HEK293T (cell line): ENCODE measurements around the gene GPRC5C.

Experiments used
- ARNT ChIP-seq: fragments of 450-650 bp; IDR thresholded peaks from 2 replicates; pipeline ENCODE4 v1.6.1; 2017; ENCODE audit warnings: mild to moderate bottlenecking
- FOXM1 ChIP-seq: fragments of 450-650 bp; IDR thresholded peaks from 2 replicates; pipeline ENCODE4 v1.6.1; 2017; ENCODE audit warnings: mild to moderate bottlenecking, borderline replicate concordance
- LEF1 ChIP-seq: fragments of 450-650 bp; IDR thresholded peaks from 2 replicates; pipeline ENCODE4 v1.6.1; 2017; ENCODE audit warnings: mild to moderate bottlenecking, borderline replicate concordance
- NFRKB ChIP-seq: fragments of 450-650 bp; IDR thresholded peaks from 2 replicates; pipeline ENCODE4 v1.6.1; 2016; ENCODE audit warnings: mild to moderate bottlenecking, moderate library complexity
- PKNOX1 ChIP-seq: fragments of 450-650 bp; IDR thresholded peaks from 2 replicates; pipeline ENCODE4 v1.6.1; 2016
- SP1 ChIP-seq: fragments of 450-650 bp; IDR thresholded peaks from 2 replicates; pipeline ENCODE4 v1.6.1; 2017
- SUZ12 ChIP-seq: fragments of 450-650 bp; IDR thresholded peaks from 2 replicates; pipeline ENCODE4 v1.6.1; 2016; ENCODE audit warnings: mild to moderate bottlenecking
- ZNF384 ChIP-seq: fragments of 450-650 bp; IDR thresholded peaks from 2 replicates; pipeline ENCODE4 v1.6.1; 2016

- TF ChIP-seq ZNF384 (no peak), LEF1 (no peak), SP1 (no peak), ARNT (no peak), SUZ12 (no peak), NFRKB (no peak), PKNOX1 (no peak), FOXM1 (no peak)
Observed at GRCh38 chr17:74459622-74460021, 27.7 kb downstream of the GPRC5C start.
